Myocyte (in vitro differentiated cells): ENCODE results near the gene NAP1L1. TPM values are rescaled to one million over a fixed set of nuclear protein-coding genes. Genes with fewer than 3 reads are reported as not detected.

Experiments used
- DNase-seq: peaks from one replicate; pipeline ENCODE4 v3.0.0-alpha.2; 2012; ENCODE audit warnings: low read depth
- total RNA-seq: library from RNA; depleted of rRNA; stranded (reverse); fragments of >200 nt; gene quantifications from 2 replicates; pipeline ENCODE4 v1.2.3, GENCODE V29; 2014

NAP1L1 gene
- total RNA-seq, 1 donor from 2014 or later: 334 TPM

GRCh38 chr12:76084863-76085519, 506 bp upstream of the NAP1L1 start:
- DNase-seq: no peak

- no peak for DNase-seq
Measured at GRCh38 chr12:76083246-76083903, 1.1 kb downstream of the NAP1L1 start.

GRCh38 chr12:76081909-76082308, 2.6 kb downstream of the NAP1L1 start:
- DNase-seq: no peak

GRCh38 chr12:76080729-76081415, 3.6 kb downstream of the NAP1L1 start:
- no peak for DNase-seq

GRCh38 chr12:76080017-76080728, 4.3 kb downstream of the NAP1L1 start:
- DNase-seq: no peak

GRCh38 chr12:76078748-76079147, 5.7 kb downstream of the NAP1L1 start:
- DNase-seq: no peak

- no peak for DNase-seq
Measured at GRCh38 chr12:76075448-76075847, 9.0 kb downstream of the NAP1L1 start.

- DNase-seq: no peak
Measured at GRCh38 chr12:76074701-76075336, 9.7 kb downstream of the NAP1L1 start.

- DNase-seq: no peak
Measured at GRCh38 chr12:76073561-76073960, 10.9 kb downstream of the NAP1L1 start.

- no peak for DNase-seq
Measured at GRCh38 chr12:76072568-76072967, 11.9 kb downstream of the NAP1L1 start.

- DNase-seq: no peak
Measured at GRCh38 chr12:76069339-76069738, 15.1 kb downstream of the NAP1L1 start.

GRCh38 chr12:76065917-76066316, 18.6 kb downstream of the NAP1L1 start:
- DNase-seq: no peak

- DNase-seq: no peak
Measured at GRCh38 chr12:76064904-76065303, 19.6 kb downstream of the NAP1L1 start.

GRCh38 chr12:76060111-76060510, 24.4 kb downstream of the NAP1L1 start:
- DNase-seq: no peak

GRCh38 chr12:76057326-76057725, 27.2 kb downstream of the NAP1L1 start:
- DNase-seq: no peak

GRCh38 chr12:76055393-76055792, 29.1 kb downstream of the NAP1L1 start:
- DNase-seq: no peak

GRCh38 chr12:76049575-76050251, 34.8 kb downstream of the NAP1L1 start:
- DNase-seq: no peak

- no peak for DNase-seq
Measured at GRCh38 chr12:76047742-76048141, 36.7 kb downstream of the NAP1L1 start.

- DNase-seq: no peak
Measured at GRCh38 chr12:76047060-76047459, 37.4 kb downstream of the NAP1L1 start.

GRCh38 chr12:76043377-76043776, 41.1 kb downstream of the NAP1L1 start:
- DNase-seq: no peak

- no peak for DNase-seq
Measured at GRCh38 chr12:76042147-76042546, 42.3 kb downstream of the NAP1L1 start.
